GM19099 (cell line): ENCODE results near the gene ZBTB34.

Experiments
- POLR2A ChIP-seq: IDR thresholded peaks from 3 replicates; pipeline ENCODE4 v1.6.1; 2011; ENCODE audit warnings: low read depth; ENCODE audit not compliant: insufficient read length; ENCODE audit errors: extremely low read depth

ZBTB34 gene

GRCh38 chr9:126860757-126861466, 473 bp downstream of the ZBTB34 start:
- TF ChIP-seq POLR2A: no peak

GRCh38 chr9:126861707-126862103, 1.3 kb downstream of the ZBTB34 start:
- TF ChIP-seq POLR2A: no peak

GRCh38 chr9:126862104-126862761, 1.8 kb downstream of the ZBTB34 start:
- TF ChIP-seq POLR2A: no peak

- no peak for TF ChIP-seq POLR2A
Observed at GRCh38 chr9:126864771-126865170, 4.3 kb downstream of the ZBTB34 start.

GRCh38 chr9:126869368-126869767, 8.9 kb downstream of the ZBTB34 start:
- no peak for TF ChIP-seq POLR2A

GRCh38 chr9:126872516-126872915, 12.1 kb downstream of the ZBTB34 start:
- no peak for TF ChIP-seq POLR2A

- no peak for TF ChIP-seq POLR2A
Observed at GRCh38 chr9:126874546-126875314, 14.3 kb downstream of the ZBTB34 start.

- no peak for TF ChIP-seq POLR2A
Observed at GRCh38 chr9:126875756-126876510, 15.5 kb downstream of the ZBTB34 start.

- no peak for TF ChIP-seq POLR2A
Observed at GRCh38 chr9:126876531-126876930, 16.1 kb downstream of the ZBTB34 start.

GRCh38 chr9:126877418-126877817, 17.0 kb downstream of the ZBTB34 start:
- no peak for TF ChIP-seq POLR2A

- no peak for TF ChIP-seq POLR2A
Observed at GRCh38 chr9:126879288-126879687, 18.8 kb downstream of the ZBTB34 start.

- TF ChIP-seq POLR2A: no peak
Observed at GRCh38 chr9:126880226-126880946, 19.9 kb downstream of the ZBTB34 start.

- no peak for TF ChIP-seq POLR2A
Observed at GRCh38 chr9:126880947-126881332, 20.5 kb downstream of the ZBTB34 start.

GRCh38 chr9:126882746-126883145, 22.3 kb downstream of the ZBTB34 start:
- TF ChIP-seq POLR2A: no peak
